Body of pancreas (tissue), 4 donors: ENCODE data around the gene COL8A1. TPM values are rescaled to one million over a fixed set of nuclear protein-coding genes. Genes with fewer than 3 reads are reported as not detected.

ENCODE experiments used
- ATAC-seq: fragments of 150-250 bp; one replicate; pipeline ENCODE4 v1.9.1; 2016
- DNase-seq, 4 donors: peaks; one replicate each; pipeline ENCODE4 v3.0.0-alpha.2; 2019
- H3K27ac ChIP-seq, 4 donors: fragments of 200-600 bp; sonication (generic); 1 replicate in 3 of 4; 2 replicates in 1 of 4; pipeline versions ENCODE4 v1.5.1 to v1.6.1; 2016 to 2019; ENCODE audit warnings: mild to moderate bottlenecking in 1 of 4, mixed read lengths in 1 of 4, moderate library complexity in 1 of 4
- H3K27me3 ChIP-seq, 2 donors: fragments of 200-600 bp; sonication (generic); one replicate each; pipeline ENCODE4 v1.6.0; 2016; ENCODE audit warnings: mild to moderate bottlenecking in 1 of 2
- H3K36me3 ChIP-seq, 2 donors: fragments of 200-600 bp; sonication (generic); replicated peaks in 1 of 2; 2 replicates each; pipeline ENCODE4 v1.5.1; 2016; ENCODE audit warnings: low read depth in 2 of 2; ENCODE audit not compliant: insufficient read depth in 1 of 2
- H3K4me1 ChIP-seq: fragments of 200-600 bp; sonication (generic); one replicate; pipeline ENCODE4 v1.6.0; 2016
- H3K4me3 ChIP-seq, 2 donors: fragments of 200-600 bp; sonication (generic); 1 replicate in 1 of 2; 2 replicates in 1 of 2; pipeline ENCODE4 v1.5.1; 2016 to 2019
- H3K9me3 ChIP-seq, 3 donors: fragments of 200-600 bp; sonication (generic); 1 replicate in 2 of 3; 2 replicates in 1 of 3; pipeline ENCODE4 v1.5.1; 2016
- POLR2A ChIP-seq, 3 donors: fragments of 450-650 bp; IDR thresholded peaks; one replicate each; pipeline ENCODE4 v1.6.1; 2016; ENCODE audit warnings: antibody characterized with exemption in 3 of 3, mild to moderate bottlenecking in 2 of 3
- WGBS, 2 donors: methylation state at CpG; one replicate each; pipeline ENCODE4 v1.1.5; 2017; 5-methylcytosine and 5-hydroxymethylcytosine counted together
- intact Hi-C: fragments of 100-400 bp; cut with DNase I; formaldehyde crosslinking; loops from one replicate; pipeline ENCODE4 v1.15.1; 2023
- total RNA-seq, 2 donors: library from RNA; depleted of rRNA; stranded (reverse); fragments of >200 nt; gene quantifications; one replicate each; pipeline ENCODE4 v1.1.0, GENCODE V29; 2016
- TF ChIP-seq, protein P1 (sequence below), 7 experiments: fragments of 450-650 bp in 4 of 7; fragments of 200-600 bp in 3 of 7; sonication (generic) in 3 of 7; IDR thresholded peaks; one replicate each; pipeline ENCODE4 v1.5.1; 2016 to 2019; ENCODE audit warnings: antibody characterized with exemption in 7 of 7

The COL8A1 gene
- total RNA-seq, 2 donors from 2014 or later = 0.99 to 5.4 TPM

GRCh38 chr3:99848433-99848832 lies 210.0 kb downstream of the COL8A1 start:
- intact Hi-C loops = loop anchor here (5.0 kb wide), 1 partner anchor 404 kb away; no protein-coding TSS in a partner anchor
- no peak overlapping the region for H3K27ac ChIP-seq
- no peak for ATAC-seq
- WGBS, 2 donors = 90 to 92% methylated on average over 6 of the region's 6 CpGs
- no peak for DNase-seq
- H3K27me3 ChIP-seq = no peaks in the 10 kb centered on the region
- no peak overlapping the region for H3K4me3 ChIP-seq
- peaks cover 13% of the 10 kb centered on the region for H3K4me1 ChIP-seq
- H3K36me3 ChIP-seq = no peaks in the 10 kb centered on the region
- no peaks in the 10 kb centered on the region for H3K9me3 ChIP-seq
- TF ChIP-seq, protein P1, sequence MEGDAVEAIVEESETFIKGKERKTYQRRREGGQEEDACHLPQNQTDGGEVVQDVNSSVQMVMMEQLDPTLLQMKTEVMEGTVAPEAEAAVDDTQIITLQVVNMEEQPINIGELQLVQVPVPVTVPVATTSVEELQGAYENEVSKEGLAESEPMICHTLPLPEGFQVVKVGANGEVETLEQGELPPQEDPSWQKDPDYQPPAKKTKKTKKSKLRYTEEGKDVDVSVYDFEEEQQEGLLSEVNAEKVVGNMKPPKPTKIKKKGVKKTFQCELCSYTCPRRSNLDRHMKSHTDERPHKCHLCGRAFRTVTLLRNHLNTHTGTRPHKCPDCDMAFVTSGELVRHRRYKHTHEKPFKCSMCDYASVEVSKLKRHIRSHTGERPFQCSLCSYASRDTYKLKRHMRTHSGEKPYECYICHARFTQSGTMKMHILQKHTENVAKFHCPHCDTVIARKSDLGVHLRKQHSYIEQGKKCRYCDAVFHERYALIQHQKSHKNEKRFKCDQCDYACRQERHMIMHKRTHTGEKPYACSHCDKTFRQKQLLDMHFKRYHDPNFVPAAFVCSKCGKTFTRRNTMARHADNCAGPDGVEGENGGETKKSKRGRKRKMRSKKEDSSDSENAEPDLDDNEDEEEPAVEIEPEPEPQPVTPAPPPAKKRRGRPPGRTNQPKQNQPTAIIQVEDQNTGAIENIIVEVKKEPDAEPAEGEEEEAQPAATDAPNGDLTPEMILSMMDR (IDR thresholded peaks at IDR 0.05) = no peak
- no peak for TF ChIP-seq POLR2A (IDR thresholded peaks at IDR 0.05)

Other genes starting within 250 kb of the COL8A1 start
- 10 to 100 TPM in 1 of 2 donors, 1 to 10 TPM in 1; 3.9 to 21.4 TPM for gene CMSS1, start 179.3 kb downstream of the COL8A1 start, total RNA-seq